HepG2 (cell line): ENCODE results near the gene LHFPL6. TPM values are rescaled to one million over a fixed set of nuclear protein-coding genes. Genes with fewer than 3 reads are reported as not detected.

Experiments used
- ATAC-seq: fragments of 200-7000 bp; cut with Tn5 transposase; 3 replicates; pipeline ENCODE4 v1.9.1; 2020; ENCODE audit warnings: mild to moderate bottlenecking, moderate library complexity
- BruUV-seq: library from RNA; stranded (reverse); fragments of 400-500 nt; replicated peaks from 2 replicates; lab custom pipeline; 2021; lab: Mats Ljungman, UMichigan
- CTCF ChIA-PET: fragments of 300-600 bp; formaldehyde crosslinking; extraction: SDS; loops from one replicate; lab custom pipeline; 2021; ENCODE audit warnings: low total read pairs, inconsistent platforms, low intra/inter-chr PET ratio; lab: Yijun Ruan, JAX
- POLR2A ChIA-PET: fragments of 350-600 bp; sonication (Branson Sonifier 250); formaldehyde crosslinking; loops from one replicate; lab custom pipeline; 2020; ENCODE audit warnings: antibody characterized with exemption, inconsistent platforms; lab: Yijun Ruan, JAX
- DNase-seq: peaks from one replicate; pipeline ENCODE4 v3.0.0-alpha.2; 2015; ENCODE audit warnings: low spot score
- FAIRE-seq: peaks from 3 replicates; lab custom pipeline; 2011; peaks lifted over from hg19 to GRCh38; lab: Jason Lieb, UNC
- H2AFZ ChIP-seq: one replicate; pipeline ENCODE4 v1.6.1; 2011; ENCODE audit warnings: low read length, inconsistent platforms
- H3K27ac ChIP-seq: fragments of 300-600 bp; 3 replicates; pipeline ENCODE4 v1.8.0; 2011; ENCODE audit warnings: mixed run types, mild to moderate bottlenecking, mixed read lengths, low read length, inconsistent platforms; ENCODE audit not compliant: insufficient read depth; ENCODE audit errors: extremely low read length
- H3K27me3 ChIP-seq, 2 experiments: fragments of 200-600 bp in 1 of 2; 2 replicates in 1 of 2; 3 replicates in 1 of 2; pipeline versions ENCODE4 v1.6.0 to v1.8.0; 2011; ENCODE audit warnings: low read length in 2 of 2, mild to moderate bottlenecking in 2 of 2, moderate library complexity in 2 of 2, inconsistent platforms in 1 of 2; ENCODE audit not compliant: insufficient read depth in 2 of 2, control insufficient read depth in 1 of 2
- H3K36me3 ChIP-seq, 2 experiments: fragments of 200-600 bp in 1 of 2; replicated peaks in 1 of 2; 2 replicates in 1 of 2; 3 replicates in 1 of 2; pipeline versions ENCODE4 v1.5.1 to v1.8.0; 2011; ENCODE audit warnings: low read length in 2 of 2, inconsistent platforms in 1 of 2; ENCODE audit not compliant: insufficient read depth in 2 of 2, control insufficient read depth in 1 of 2
- H3K4me1 ChIP-seq: 2 replicates; pipeline ENCODE4 v1.5.1; 2012; ENCODE audit warnings: low read length, inconsistent platforms; ENCODE audit not compliant: insufficient read depth
- H3K4me2 ChIP-seq: 2 replicates; pipeline ENCODE4 v1.6.0; 2011; ENCODE audit warnings: low read depth, low read length, inconsistent platforms
- H3K4me3 ChIP-seq, 3 experiments: fragments of 200-600 bp in 1 of 3; sonication (generic), shearing (Covaris generic) in 1 of 3; replicated peaks in 1 of 3; 2 replicates each; pipeline ENCODE4 v1.5.1; 2011 to 2016; ENCODE audit warnings: low read length in 3 of 3, inconsistent platforms in 2 of 3, low read depth in 2 of 3, mild to moderate bottlenecking in 2 of 3, control low read depth in 1 of 3, mixed read lengths in 1 of 3; ENCODE audit not compliant: insufficient read depth in 1 of 3
- H3K79me2 ChIP-seq: one replicate; pipeline ENCODE4 v1.6.1; 2011; ENCODE audit warnings: low read length, inconsistent platforms; ENCODE audit not compliant: insufficient read depth
- H3K9ac ChIP-seq: 2 replicates; pipeline ENCODE4 v1.6.0; 2011; ENCODE audit warnings: mild to moderate bottlenecking, low read depth, low read length, inconsistent platforms; ENCODE audit not compliant: insufficient read depth
- H3K9me3 ChIP-seq: 2 replicates; pipeline ENCODE4 v1.5.1; 2012; ENCODE audit warnings: mild to moderate bottlenecking, low read length
- H4K20me1 ChIP-seq: 2 replicates; pipeline ENCODE4 v1.6.0; 2011; ENCODE audit warnings: inconsistent platforms, mild to moderate bottlenecking, low read length, moderate library complexity; ENCODE audit not compliant: insufficient read depth
- E2F5 ChIP-seq: sonication (generic); formaldehyde crosslinking; conservative IDR thresholded peaks from 2 replicates; pipeline ENCODE4 v1.4.0; 2020; ENCODE audit warnings: missing genetic modification reagents
- FOXP1 ChIP-seq, 2 experiments: fragments of 450-650 bp in 1 of 2; IDR thresholded peaks; 2 replicates each; pipeline ENCODE4 v1.6.1; 2017 to 2018; ENCODE audit warnings: antibody characterized with exemption in 1 of 2
- LBX2 ChIP-seq: sonication (generic); formaldehyde crosslinking; IDR thresholded peaks from 2 replicates; pipeline ENCODE4 v1.5.0; 2020; ENCODE audit warnings: missing genetic modification reagents, mild to moderate bottlenecking, borderline replicate concordance
- PATZ1 ChIP-seq: sonication (generic); formaldehyde crosslinking; IDR thresholded peaks from 2 replicates; pipeline ENCODE4 v1.4.0; 2020; ENCODE audit warnings: missing genetic modification reagents
- PTBP1 ChIP-seq: fragments of 200-400 bp; formaldehyde crosslinking; IDR thresholded peaks from 2 replicates; pipeline ENCODE4 v1.6.1; 2018; ENCODE audit warnings: low read length, low read depth; ENCODE audit not compliant: poor library complexity, severe bottlenecking
- RORA ChIP-seq: sonication (generic); formaldehyde crosslinking; IDR thresholded peaks from 2 replicates; pipeline ENCODE4 v1.5.0; 2020; ENCODE audit warnings: mild to moderate bottlenecking, missing genetic modification reagents, moderate library complexity
- ZNF12 ChIP-seq: sonication (generic); formaldehyde crosslinking; IDR thresholded peaks from 2 replicates; pipeline ENCODE4 v1.5.0; 2020; ENCODE audit warnings: missing genetic modification reagents
- ZNF407 ChIP-seq: sonication (generic); formaldehyde crosslinking; IDR thresholded peaks from one replicate; pipeline ENCODE4 v1.5.1; 2020; ENCODE audit warnings: mild to moderate bottlenecking, missing genetic modification reagents; ENCODE audit errors: not compliant biosample characterization
- ZNF530 ChIP-seq: sonication (generic); formaldehyde crosslinking; IDR thresholded peaks from 2 replicates; pipeline ENCODE4 v1.5.0; 2020; ENCODE audit warnings: low read depth, mild to moderate bottlenecking, missing genetic modification reagents
- ZNF674 ChIP-seq: sonication (generic); formaldehyde crosslinking; IDR thresholded peaks from 2 replicates; pipeline ENCODE4 v1.5.0; 2020; ENCODE audit warnings: low read depth, mild to moderate bottlenecking, missing genetic modification reagents
- WGBS: methylation state at CpG from one replicate; pipeline ENCODE4 v1.1.6; 2017; ENCODE audit warnings: low lambda C conversion rate; 5-methylcytosine and 5-hydroxymethylcytosine counted together
- in situ Hi-C: cut with HindIII; loops from 2 replicates; pipeline ENCODE4 v1.10.0; 2017; ENCODE audit warnings: low pct_unique_long_range_greater_than_20kb; ENCODE audit not compliant: extremely low pct_ligation_motif_present
- intact Hi-C: fragments of 100-400 bp; cut with micrococcal nuclease; formaldehyde crosslinking; loops from one replicate; pipeline ENCODE4 v1.10.0; 2022; ENCODE audit not compliant: unreplicated experiment
- polyA plus RNA-seq, 8 experiments: library from polyadenylated mRNA; depleted of rRNA in 3 of 8; stranded (reverse) in 7 of 8; unstranded in 1 of 8; fragments of >200 nt; fragmentation: Illumina TruSeq in 4 of 8; extraction: Trizol in 4 of 8; gene quantifications; 2 replicates each; pipeline versions ENCODE4 v1.2.1 to v1.2.3, GENCODE V29; 2011 to 2016; ENCODE audit warnings: low read depth in 4 of 8, missing spikeins in 1 of 8, mixed read lengths in 1 of 8; ENCODE audit not compliant: insufficient read depth in 1 of 8
- total RNA-seq, 5 experiments: library from RNA; depleted of rRNA; stranded (reverse); fragments of >200 nt; fragmentation: Illumina TruSeq; extraction: Trizol; gene quantifications; 2 replicates each; pipeline ENCODE4 v1.2.3, GENCODE V29; 2016; ENCODE audit warnings: low read depth in 1 of 5

Gene LHFPL6
- total and polyA plus RNA-seq, 2 of the 13 experiments (the other 11 are each of a cell fraction or from before 2014, with no cell fraction given): not detected

- DNase-seq (no peak), FAIRE-seq (no peak), ATAC-seq (no peak)
- H3K4me3 ChIP-seq: no peak overlapping the region
- no peaks in the 10 kb centered on the region for H3K4me1 ChIP-seq
- intact Hi-C loops (no loop called here), in situ Hi-C loops (no loop called here)
- no peaks in the 10 kb centered on the region for H3K36me3 ChIP-seq
- ChIA-PET POLR2A (no interaction called here), CTCF (no interaction called here)
- H4K20me1 ChIP-seq: no peaks in the 10 kb centered on the region
- no peaks in the 10 kb centered on the region for H3K9me3 ChIP-seq
- BruUV-seq: no TSS peak
- H3K4me2 ChIP-seq: no peak overlapping the region
- no peak overlapping the region for H3K27ac ChIP-seq
- 5% methylated on average over 3 of the region's 3 CpGs for WGBS
- no peak overlapping the region for H3K9ac ChIP-seq
- H3K27me3 ChIP-seq: no peaks in the 10 kb centered on the region
- H2AFZ ChIP-seq: no peak overlapping the region
- no peaks in the 10 kb centered on the region for H3K79me2 ChIP-seq
- TF ChIP-seq E2F5 (CRISPR knock-in tag) (no peak), FOXP1 (IDR thresholded peaks at IDR 0.05) (no peak), FOXP1 (CRISPR knock-in tag; IDR thresholded peaks at IDR 0.05) (no peak), LBX2 (CRISPR knock-in tag) (no peak), PATZ1 (CRISPR knock-in tag) (no peak), ZNF12 (CRISPR knock-in tag) (no peak), ZNF530 (CRISPR knock-in tag) (no peak), PTBP1 (no peak), RORA (no peak), ZNF674 (CRISPR knock-in tag) (no peak), ZNF407 (CRISPR knock-in tag) (no peak)
- TF ChIP-seq, all 625 proteins: peak for 0
These were observed 121.5 kb downstream of the LHFPL6 start for GRCh38 chr13:39481491-39481890.
